GM19035 (cell line): ENCODE data around the gene TRAF3IP1.
"Not testable (repeated sequence)": the region's sequence is repeated elsewhere in the genome, so short reads cannot be mapped to it uniquely, and the experiment has no call there.

Experiments used
- ATAC-seq: cut with Tn5 transposase; IDR thresholded peaks from one replicate; pipeline ENCODE4 v1.9.1; 2021; ENCODE audit not compliant: unreplicated experiment

The TRAF3IP1 gene

GRCh38 chr2:238442257-238442656 is 121.9 kb downstream of the TRAF3IP1 start:
- ATAC-seq, result not testable (repeated sequence)

GRCh38 chr2:238444242-238444641 is 123.9 kb downstream of the TRAF3IP1 start:
- ATAC-seq, result no peak

- no peak for ATAC-seq
These were observed 125.3 kb downstream of the TRAF3IP1 start for GRCh38 chr2:238445409-238446190.

GRCh38 chr2:238446371-238446770 is 126.1 kb downstream of the TRAF3IP1 start:
- no peak for ATAC-seq

GRCh38 chr2:238448031-238448955 is 128.0 kb downstream of the TRAF3IP1 start:
- no peak for ATAC-seq

- ATAC-seq, result no peak
These were observed 128.9 kb downstream of the TRAF3IP1 start for GRCh38 chr2:238449241-238449640.

GRCh38 chr2:238449909-238450417 is 129.6 kb downstream of the TRAF3IP1 start:
- no peak for ATAC-seq

- ATAC-seq, result no peak
These were observed 130.1 kb downstream of the TRAF3IP1 start for GRCh38 chr2:238450440-238450861.
